GM21619 (cell line): ENCODE results near the gene MCRS1.
"Not testable (repeated sequence)": the region's sequence is repeated elsewhere in the genome, so short reads cannot be mapped to it uniquely, and the experiment has no call there.

Source experiments
- ATAC-seq: cut with Tn5 transposase; IDR thresholded peaks from one replicate; pipeline ENCODE4 v1.9.1; 2021; ENCODE audit not compliant: unreplicated experiment

Gene MCRS1

DNA sequence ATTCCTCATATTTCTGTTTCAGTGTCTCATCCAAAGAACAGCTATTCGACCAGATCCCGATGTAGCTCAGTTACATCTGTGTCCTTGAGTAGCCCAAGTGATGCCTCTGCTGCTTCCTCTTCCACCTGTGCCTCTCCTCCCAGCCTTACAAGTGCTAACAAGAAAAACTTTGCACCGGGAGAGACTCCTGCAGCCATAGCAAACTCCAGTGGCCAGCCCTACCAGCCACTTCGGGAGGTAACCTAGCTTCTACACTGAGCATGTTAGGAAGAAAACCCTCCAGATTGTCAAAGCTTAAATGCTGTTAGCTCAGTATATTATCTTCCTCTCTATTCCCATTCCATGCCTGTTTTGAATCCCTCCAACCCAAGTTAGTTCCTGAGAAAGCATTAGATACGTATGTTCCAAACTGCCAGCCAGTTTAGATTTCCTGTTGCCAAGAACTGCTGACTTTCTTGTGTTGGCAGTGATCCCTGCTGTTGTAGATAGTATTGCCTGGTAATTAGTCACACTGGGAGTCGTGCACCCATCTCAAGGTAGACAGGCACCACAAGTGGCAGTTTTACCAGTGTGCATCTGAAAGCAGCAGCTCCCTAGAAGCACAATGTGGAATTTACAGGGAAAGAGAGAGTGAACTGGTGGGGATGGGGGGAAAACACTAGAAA lies 43.1 kb downstream of the MCRS1 start:
- no peak for ATAC-seq

DNA sequence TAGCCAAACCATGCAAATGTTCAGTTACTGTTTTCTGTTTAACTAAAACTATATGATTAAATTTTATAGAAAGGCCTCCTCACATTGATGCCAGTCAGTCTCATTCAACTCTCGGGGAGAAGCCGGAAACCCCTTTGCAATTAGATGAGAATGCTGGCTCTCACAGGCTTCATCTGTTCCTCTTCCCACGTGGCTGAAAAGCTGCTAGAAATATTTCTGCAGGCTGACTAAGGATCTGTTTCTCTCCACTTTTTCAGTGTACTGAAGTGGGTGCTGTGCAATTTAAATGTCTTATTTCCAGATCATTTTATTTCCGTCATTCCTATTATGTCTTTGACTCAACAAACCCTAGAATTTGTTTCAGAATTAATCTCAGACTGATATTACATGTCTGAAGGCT lies 46.6 kb downstream of the MCRS1 start:
- ATAC-seq: no peak

DNA sequence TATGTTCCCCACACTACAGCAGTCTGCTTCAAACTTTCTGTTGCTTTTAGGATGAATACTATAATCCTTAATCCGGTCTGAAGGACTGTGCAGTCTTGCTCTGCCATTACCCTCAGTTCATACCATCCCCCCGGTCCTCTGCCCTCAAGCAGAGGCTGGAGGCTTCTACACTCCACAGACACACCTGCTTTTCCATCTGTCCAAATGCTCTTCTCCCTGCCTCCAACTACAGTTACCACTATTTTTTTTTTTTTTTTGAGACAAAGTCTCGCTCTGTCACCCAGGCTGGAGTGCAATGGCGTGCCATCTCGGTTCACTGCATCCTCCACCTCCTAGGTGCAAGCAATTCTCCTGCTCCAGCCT lies 48.4 kb downstream of the MCRS1 start:
- no peak for ATAC-seq

DNA sequence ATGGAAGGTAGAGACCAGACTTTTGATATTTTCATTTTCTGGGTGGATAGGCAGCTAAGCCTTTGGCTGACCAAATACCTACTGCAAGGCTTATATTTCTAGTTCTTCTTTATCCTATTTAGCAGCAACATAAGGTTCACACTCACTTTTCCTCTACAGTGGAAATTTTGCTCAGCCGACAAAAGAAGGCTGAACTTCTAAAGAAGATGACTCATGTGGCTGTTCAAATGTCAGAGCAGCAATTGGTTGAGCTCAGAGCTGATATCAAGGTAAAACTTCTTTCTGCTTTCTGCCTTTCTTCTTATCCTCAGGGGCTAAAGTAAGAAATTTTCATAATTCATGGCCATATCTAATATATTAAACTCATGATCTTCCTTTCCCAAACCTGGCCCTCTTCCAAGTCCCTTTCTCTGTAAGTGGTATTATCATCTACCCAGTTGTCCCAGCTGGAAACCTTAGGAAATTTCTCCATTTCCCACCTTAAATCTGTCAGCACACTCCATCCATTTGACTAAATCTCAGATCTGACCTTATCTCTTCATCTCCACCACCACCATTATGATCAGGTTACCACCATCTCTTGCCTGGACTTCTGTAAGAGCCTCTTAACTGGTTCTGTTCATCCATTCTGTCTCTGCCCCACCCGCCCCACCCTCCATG lies 48.9 kb downstream of the MCRS1 start:
- ATAC-seq: no peak

DNA sequence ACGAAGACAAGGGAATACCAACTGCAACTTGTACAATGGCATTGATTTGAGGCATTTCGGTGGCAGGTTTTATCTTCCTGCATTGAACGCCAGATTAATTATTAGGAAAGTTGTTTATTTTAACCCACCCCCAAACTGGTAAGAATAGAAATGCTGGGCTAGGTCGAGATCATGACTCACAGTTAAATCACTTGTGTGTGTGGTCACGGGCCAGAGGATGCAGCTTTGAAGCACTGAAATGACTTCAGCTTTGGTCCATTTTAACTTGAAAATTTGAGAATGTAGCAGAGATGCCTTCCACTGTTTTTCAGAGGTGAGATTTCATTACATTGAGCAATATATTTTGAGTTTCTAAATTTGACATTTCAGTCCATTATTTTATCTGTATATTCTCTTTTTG lies 52.7 kb downstream of the MCRS1 start:
- ATAC-seq: no peak

DNA sequence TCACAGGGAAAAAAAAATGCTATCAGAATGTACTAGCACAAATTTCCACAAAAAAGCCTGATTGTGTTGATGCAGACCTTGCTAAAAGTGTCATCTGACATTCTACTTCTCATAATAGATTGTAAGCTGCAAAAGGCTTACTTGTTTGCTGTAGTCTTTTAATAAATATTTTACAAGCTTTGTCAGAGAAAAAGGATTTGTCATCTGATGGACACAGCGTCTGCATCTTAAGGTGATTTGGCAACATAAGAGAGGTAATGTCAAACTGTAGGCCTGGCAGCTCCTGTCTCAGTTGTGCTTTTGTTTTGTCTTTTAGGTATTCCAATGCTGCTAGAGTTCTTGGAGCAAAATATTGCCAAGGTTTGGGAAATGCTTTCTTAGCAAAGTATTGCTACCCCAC lies 55.4 kb downstream of the MCRS1 start:
- ATAC-seq: no peak

DNA sequence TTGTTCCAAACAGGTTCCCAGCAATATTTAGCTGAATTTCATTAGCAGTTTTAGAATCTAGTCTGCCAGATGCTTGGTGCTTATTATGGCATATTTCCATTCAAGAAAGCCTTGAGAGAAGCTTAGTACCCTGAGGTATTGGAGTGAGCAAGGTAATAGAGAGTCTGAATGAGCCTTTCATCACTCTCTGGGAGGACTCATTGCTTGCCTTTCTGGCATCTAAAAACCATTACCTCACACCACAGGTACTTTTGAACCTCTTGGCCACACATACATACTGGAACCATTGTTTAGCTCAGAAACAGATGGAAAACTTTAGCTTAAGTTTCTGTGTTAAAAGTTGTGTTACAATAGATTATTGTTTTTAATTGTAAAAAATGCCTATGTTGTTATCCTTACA lies 56.5 kb downstream of the MCRS1 start:
- ATAC-seq: no peak

DNA sequence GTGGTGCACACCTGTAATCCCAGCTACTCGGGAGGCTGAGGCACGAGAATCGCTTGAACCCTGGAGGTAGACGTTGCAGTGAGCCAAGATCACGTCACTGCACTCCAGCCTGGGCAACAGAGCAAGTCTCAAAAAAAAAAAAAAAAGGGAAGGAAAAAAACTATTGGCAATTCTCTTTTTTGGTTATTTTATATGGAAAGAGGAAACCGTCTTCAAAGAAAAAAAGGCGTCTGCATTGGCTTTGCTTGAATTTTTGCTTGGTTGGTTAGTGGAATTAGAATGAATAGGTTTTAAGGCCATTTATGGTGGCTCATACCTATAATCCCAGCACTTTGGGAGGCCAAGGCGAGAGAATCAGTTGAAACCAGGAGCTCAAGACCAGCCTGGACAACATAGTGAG lies 58.3 kb downstream of the MCRS1 start:
- not testable (repeated sequence) for ATAC-seq
